ENCODE results near the gene RUNX3.

- TF ChIP-seq, protein P1, sequence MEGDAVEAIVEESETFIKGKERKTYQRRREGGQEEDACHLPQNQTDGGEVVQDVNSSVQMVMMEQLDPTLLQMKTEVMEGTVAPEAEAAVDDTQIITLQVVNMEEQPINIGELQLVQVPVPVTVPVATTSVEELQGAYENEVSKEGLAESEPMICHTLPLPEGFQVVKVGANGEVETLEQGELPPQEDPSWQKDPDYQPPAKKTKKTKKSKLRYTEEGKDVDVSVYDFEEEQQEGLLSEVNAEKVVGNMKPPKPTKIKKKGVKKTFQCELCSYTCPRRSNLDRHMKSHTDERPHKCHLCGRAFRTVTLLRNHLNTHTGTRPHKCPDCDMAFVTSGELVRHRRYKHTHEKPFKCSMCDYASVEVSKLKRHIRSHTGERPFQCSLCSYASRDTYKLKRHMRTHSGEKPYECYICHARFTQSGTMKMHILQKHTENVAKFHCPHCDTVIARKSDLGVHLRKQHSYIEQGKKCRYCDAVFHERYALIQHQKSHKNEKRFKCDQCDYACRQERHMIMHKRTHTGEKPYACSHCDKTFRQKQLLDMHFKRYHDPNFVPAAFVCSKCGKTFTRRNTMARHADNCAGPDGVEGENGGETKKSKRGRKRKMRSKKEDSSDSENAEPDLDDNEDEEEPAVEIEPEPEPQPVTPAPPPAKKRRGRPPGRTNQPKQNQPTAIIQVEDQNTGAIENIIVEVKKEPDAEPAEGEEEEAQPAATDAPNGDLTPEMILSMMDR (IDR thresholded peaks at IDR 0.05): no peak
- no peak for TF ChIP-seq POLR2AphosphoS5 (IDR thresholded peaks at IDR 0.05)
These were observed 8.7 kb downstream of the RUNX3 start for GRCh38 chr1:24921412-24921811.

Data from upper lobe of left lung (tissue), 4 donors.